Pancreas (tissue), 10 donors: ENCODE results near the gene GREM1. TPM values are rescaled to one million over a fixed set of nuclear protein-coding genes. Genes with fewer than 3 reads are reported as not detected.
A peak's percentile ranks its signal among the peaks of the same experiment; 100 is the strongest.

ENCODE experiments used
- ATAC-seq, 4 donors: fragments of 200-7000 bp; cut with Tn5 transposase; one replicate each; pipeline versions ENCODE4 v1.8.0 to v1.9.1; 2020; ENCODE audit warnings: mild to moderate bottlenecking in 4 of 4, moderate library complexity in 4 of 4
- DNase-seq, 6 donors: peaks; one replicate each; pipeline ENCODE4 v3.0.0-alpha.2; 2020
- FAIRE-seq: peaks from 2 replicates; lab custom pipeline; 2012; peaks lifted over from hg19 to GRCh38; lab: Jason Lieb, UNC
- H3K27ac ChIP-seq, 4 donors: fragments of 200-600 bp; sonication (generic); 1 replicate in 3 of 4; 2 replicates in 1 of 4; pipeline versions ENCODE4 v1.5.0 to v1.8.0; 2020
- H3K27me3 ChIP-seq, 4 donors: fragments of 200-600 bp; one replicate each; pipeline ENCODE4 v1.8.0; 2021
- H3K36me3 ChIP-seq, 3 donors: fragments of 200-600 bp; sonication (generic) in 1 of 3; one replicate each; pipeline versions ENCODE4 v1.5.0 to v1.8.0; 2020 to 2021
- H3K4me1 ChIP-seq, 3 donors: fragments of 200-600 bp; one replicate each; pipeline ENCODE4 v1.8.0; 2021
- H3K4me3 ChIP-seq, 4 donors: fragments of 200-600 bp; sonication (generic) in 2 of 4; one replicate each; pipeline versions ENCODE4 v1.5.0 to v1.8.0; 2020 to 2021
- H3K9me3 ChIP-seq, 4 donors: fragments of 200-600 bp; one replicate each; pipeline ENCODE4 v1.8.0; 2021
- CTCF ChIP-seq, 4 donors: fragments of 200-600 bp; sonication (generic) in 3 of 4; IDR thresholded peaks; one replicate each; pipeline versions ENCODE4 v1.5.0 to v1.8.0; 2021; ENCODE audit warnings: antibody characterized with exemption in 4 of 4
- WGBS, 2 donors: extraction: QIAGEN DNeasy Blood & Tissue Kit; methylation state at CpG; one replicate each; pipeline ENCODE4 v1.1.7; 2013; 5-methylcytosine and 5-hydroxymethylcytosine counted together
- intact Hi-C, 3 donors: fragments of 100-400 bp; cut with DNase I; formaldehyde crosslinking; loops; one replicate each; pipeline versions ENCODE4 v1.11.1 to v1.14.2; 2022
- polyA plus RNA-seq, 2 donors: library from polyadenylated mRNA; stranded (reverse); fragments of 200-250 nt; gene quantifications; one replicate each; pipeline ENCODE4 v1.2.3, GENCODE V29; 2013
- total RNA-seq, 6 donors: library from RNA; stranded (reverse); fragmentation: NEBNext Ultra II Directional in 4 of 6; extraction: Animal tissue kit (Norgen Biotek cat#: 25700) in 4 of 6; gene quantifications; one replicate each; pipeline versions ENCODE4 v1.2.1 to v1.2.4, GENCODE V29; 2021 to 2023
- donor health status: healthy with polysubstance abuse.
- donor health status: DM: no; HTN: no; CAD: no; lungs with moderate emphysema.
- donor health status: DM: no; HTN: no; CAD: no.
- donor health status: control.
- donor health status: control.
- donor health status: Bipolar disorder and iron deficiency.
- donor health status: DM: yes; HTN: yes; CAD: no.
- donor health status: DM: no; HTN: no; CAD: no.
- donor health status: DM: no; HTN: no; CAD: no.
- donor health status: DM: yes; HTN: yes; CAD: no.

Gene GREM1
- total and polyA plus RNA-seq, 8 donors: 0.24 to 4.8 (median 0.83) TPM

GRCh38 chr15:32705446-32705845 is 12.4 kb upstream of the GREM1 start:
- Histone ChIP-seq H3K4me1 (peaks cover 4 to 13% (median 5%) of the 10 kb centered on the region in 3 donors), H3K9me3 (no peaks in the 10 kb centered on the region), H3K27ac (no peak overlapping the region), H3K27me3 (no peaks in the 10 kb centered on the region), H3K4me3 (no peak overlapping the region), H3K36me3 (no peaks in the 10 kb centered on the region)
- FAIRE-seq: no peak
- WGBS, 2 donors: 85 to 95% methylated on average over 2 of the region's 2 CpGs
- DNase-seq: no peak
- no peak for TF ChIP-seq CTCF (IDR thresholded peaks at IDR 0.05)
- ATAC-seq: no peak
- intact Hi-C loops: no loop called here

GRCh38 chr15:32706704-32707103 is 11.1 kb upstream of the GREM1 start:
- no peak for DNase-seq
- intact Hi-C loops: no loop called here

GRCh38 chr15:32707436-32707835 is 10.4 kb upstream of the GREM1 start:
- H3K27ac ChIP-seq: no peak overlapping the region
- no peaks in the 10 kb centered on the region for H3K9me3 ChIP-seq
- DNase-seq (no peak), ATAC-seq (no peak), FAIRE-seq (no peak)
- intact Hi-C loops: no loop called here
- TF ChIP-seq CTCF (IDR thresholded peaks at IDR 0.05): no peak
- WGBS, 2 donors: 70 to 71% methylated on average over 6 of the region's 6 CpGs
- no peaks in the 10 kb centered on the region for H3K27me3 ChIP-seq
- H3K4me3 ChIP-seq: no peak overlapping the region
- H3K4me1 ChIP-seq: peaks cover 4 to 7% (median 5%) of the 10 kb centered on the region in 3 donors
- H3K36me3 ChIP-seq: no peaks in the 10 kb centered on the region

More at GRCh38 chr15:32706704-32707103, 11.1 kb upstream of the GREM1 start:
- Histone ChIP-seq H3K9me3 (no peaks in the 10 kb centered on the region), H3K4me1 (peaks cover 4 to 13% (median 5%) of the 10 kb centered on the region in 3 donors), H3K27ac (no peak overlapping the region), H3K4me3 (no peak overlapping the region), H3K27me3 (no peaks in the 10 kb centered on the region), H3K36me3 (no peaks in the 10 kb centered on the region)
- FAIRE-seq (no peak), ATAC-seq (no peak)
- WGBS, 2 donors: 87 to 90% methylated on average over 3 of the region's 3 CpGs
- TF ChIP-seq CTCF (IDR thresholded peaks at IDR 0.05): no peak

GRCh38 chr15:32709295-32710033 is 8.3 kb upstream of the GREM1 start:
- Histone ChIP-seq H3K4me3 (no peak overlapping the region), H3K4me1 (peaks cover 4 to 5% (median 5%) of the 10 kb centered on the region in 3 donors), H3K27ac (peak overlapping the region in 1 of 4 donors; percentile 35), H3K36me3 (no peaks in the 10 kb centered on the region), H3K27me3 (no peaks in the 10 kb centered on the region), H3K9me3 (no peaks in the 10 kb centered on the region)
- no peak for TF ChIP-seq CTCF (IDR thresholded peaks at IDR 0.05)
- FAIRE-seq (no peak), ATAC-seq (peak; percentile 89 to 96 (median 90)), DNase-seq (no peak)
- 51 to 59% methylated on average over 9 of the region's 9 CpGs for WGBS, 2 donors
- intact Hi-C loops: no loop called here

GRCh38 chr15:32715276-32715675 is 2.5 kb upstream of the GREM1 start:
- 77 to 79% methylated on average over 4 of the region's 4 CpGs for WGBS, 2 donors
- no peak for DNase-seq
- Histone ChIP-seq H3K4me1 (no peaks in the 10 kb centered on the region), H3K36me3 (no peaks in the 10 kb centered on the region), H3K27me3 (peaks cover 0 to 20% (median 4%) of the 10 kb centered on the region in 4 donors), H3K4me3 (no peak overlapping the region), H3K27ac (no peak overlapping the region), H3K9me3 (no peaks in the 10 kb centered on the region)
- TF ChIP-seq CTCF (IDR thresholded peaks at IDR 0.05): no peak
- no peak for ATAC-seq
- no peak for FAIRE-seq
- intact Hi-C loops: no loop called here
